Upper lobe of left lung (tissue), 6 donors: ENCODE results near the gene ARID3A. TPM values are rescaled to one million over a fixed set of nuclear protein-coding genes. Genes with fewer than 3 reads are reported as not detected.

Source experiments
- ATAC-seq, 2 donors: fragments of 200-7000 bp; cut with Tn5 transposase; one replicate each; pipeline ENCODE4 v1.9.1; 2022; ENCODE audit warnings: mild to moderate bottlenecking in 2 of 2, moderate library complexity in 2 of 2; ENCODE audit not compliant: low FRiP score in 2 of 2
- DNase-seq, 2 donors: peaks; one replicate each; pipeline ENCODE4 v3.0.0-alpha.2; 2019 to 2020
- H3K27ac ChIP-seq, 4 donors: fragments of 200-600 bp; sonication (generic); one replicate each; pipeline ENCODE4 v1.5.1; 2016 to 2019
- H3K27me3 ChIP-seq, 4 donors: fragments of 200-600 bp; sonication (generic); one replicate each; pipeline ENCODE4 v1.5.1; 2017 to 2019
- H3K36me3 ChIP-seq, 4 donors: fragments of 200-600 bp; sonication (generic); one replicate each; pipeline ENCODE4 v1.5.1; 2016 to 2019
- H3K4me1 ChIP-seq, 4 donors: fragments of 200-600 bp; sonication (generic); one replicate each; pipeline ENCODE4 v1.5.1; 2018 to 2019
- H3K4me3 ChIP-seq, 4 donors: fragments of 200-600 bp; sonication (generic); one replicate each; pipeline ENCODE4 v1.5.1; 2017 to 2019; ENCODE audit warnings: mild to moderate bottlenecking in 2 of 4, moderate library complexity in 1 of 4
- H3K9me3 ChIP-seq, 4 donors: fragments of 200-600 bp; sonication (generic); one replicate each; pipeline ENCODE4 v1.5.1; 2018 to 2019
- EP300 ChIP-seq, 4 donors: sonication (generic); formaldehyde crosslinking; IDR thresholded peaks; one replicate each; pipeline ENCODE4 v1.5.1; 2017; ENCODE audit warnings: antibody characterized with exemption in 4 of 4, control low read depth in 2 of 4
- POLR2A ChIP-seq, 4 donors: fragments of 450-650 bp; IDR thresholded peaks; one replicate each; pipeline ENCODE4 v1.5.1; 2016 to 2017; ENCODE audit warnings: antibody characterized with exemption in 4 of 4, mild to moderate bottlenecking in 2 of 4
- POLR2AphosphoS5 ChIP-seq, 2 donors: sonication (generic); formaldehyde crosslinking; IDR thresholded peaks; one replicate each; pipeline ENCODE4 v1.5.1; 2017; ENCODE audit warnings: antibody characterized with exemption in 2 of 2
- WGBS, 2 donors: methylation state at CpG; one replicate each; pipeline ENCODE4 v1.1.5; 2017 to 2018; 5-methylcytosine and 5-hydroxymethylcytosine counted together
- total RNA-seq, 6 donors: library from RNA; depleted of rRNA in 4 of 6; stranded (reverse); fragments of >200 nt in 4 of 6; gene quantifications; one replicate each; pipeline versions ENCODE4 v1.1.0 to v1.2.1, GENCODE V29; 2016 to 2021
- TF ChIP-seq, protein P1 (sequence below), 6 experiments: fragments of 450-650 bp in 4 of 6; fragments of 200-600 bp in 2 of 6; sonication (generic) in 2 of 6; IDR thresholded peaks; one replicate each; pipeline ENCODE4 v1.5.1; 2016 to 2019; ENCODE audit warnings: antibody characterized with exemption in 6 of 6
- donor health status: DM: no; HTN: no; CAD: no; lungs with moderate emphysema.
- donor health status: DM: no; HTN: yes; CAD: no; lungs with severe emphysema.

ARID3A gene
- total RNA-seq, 6 donors from 2014 or later, result 7.1 to 54.5 (median 19.2) TPM

DNA sequence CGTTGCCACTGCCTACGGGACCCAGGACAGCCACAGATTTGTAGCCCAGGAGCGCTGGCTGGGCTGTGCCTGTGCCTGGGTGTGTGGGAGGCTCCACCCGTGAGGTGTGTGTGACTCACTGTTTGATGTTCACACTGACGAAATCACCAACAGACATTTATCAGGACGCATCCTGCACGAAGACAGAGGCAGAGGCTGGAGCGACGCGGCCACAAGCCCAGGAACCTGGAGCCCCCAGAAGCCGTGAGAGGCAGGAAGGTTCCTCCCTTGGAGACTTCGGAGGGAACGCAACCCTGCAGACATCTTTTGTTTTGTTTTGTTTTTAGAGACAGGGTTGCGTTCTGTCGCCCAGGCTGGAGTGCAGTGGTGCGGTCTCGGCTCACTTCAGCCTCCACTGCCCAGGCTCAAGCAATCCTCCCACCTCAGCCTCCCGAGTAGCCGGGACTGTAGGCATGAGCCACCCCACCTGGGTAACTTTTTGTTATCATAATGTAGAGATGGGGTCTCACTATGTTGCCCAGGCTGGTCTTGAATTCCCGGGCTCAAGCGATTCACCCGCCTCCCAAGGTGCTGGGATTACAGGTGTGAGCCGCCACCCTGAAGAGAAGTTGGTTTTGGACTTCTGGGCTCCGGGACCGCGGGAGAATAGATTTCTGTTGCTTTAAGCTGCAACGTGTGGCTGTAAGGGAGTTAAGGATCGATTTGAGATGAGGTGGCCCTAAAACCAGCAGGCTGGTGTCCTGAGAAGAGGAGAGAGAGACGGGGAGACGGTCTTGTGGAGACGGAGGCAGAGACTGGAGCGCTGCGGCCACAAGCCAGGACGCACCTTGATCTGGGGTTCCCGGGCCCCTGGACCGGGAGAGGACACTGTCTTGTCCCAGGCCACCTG lies 33.4 kb downstream of the ARID3A start:
- no peaks in the 10 kb centered on the region for H3K9me3 ChIP-seq

DNA sequence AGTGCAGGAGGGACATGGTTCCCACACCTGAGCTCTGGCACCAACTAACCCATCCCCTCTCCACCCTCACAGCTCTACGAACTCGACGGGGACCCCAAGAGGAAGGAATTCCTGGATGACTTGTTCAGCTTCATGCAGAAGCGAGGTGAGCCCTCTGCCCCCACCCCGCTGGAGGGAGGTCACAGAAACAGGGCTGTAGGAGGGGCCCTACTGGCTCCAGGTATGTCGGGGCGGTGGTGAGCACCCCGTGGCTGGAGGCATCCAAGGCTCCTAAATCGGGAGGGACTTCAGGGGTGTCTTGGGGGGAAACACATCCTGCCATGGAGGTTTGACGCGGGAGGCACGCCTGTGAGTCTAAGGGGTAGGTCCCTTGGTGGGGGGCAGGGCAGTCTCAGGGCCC lies 34.2 kb downstream of the ARID3A start:
- no peak for DNase-seq
- Histone ChIP-seq H3K4me3 (no peak overlapping the region), H3K36me3 (peaks cover 3 to 23% (median 12%) of the 10 kb centered on the region in 4 donors), H3K9me3 (no peaks in the 10 kb centered on the region), H3K27me3 (no peaks in the 10 kb centered on the region), H3K27ac (no peak overlapping the region), H3K4me1 (peaks cover 4 to 25% (median 17%) of the 10 kb centered on the region in 4 donors)
- no peak for TF ChIP-seq EP300 (IDR thresholded peaks at IDR 0.05)
- TF ChIP-seq POLR2AphosphoS5 (IDR thresholded peaks at IDR 0.05), result no peak
- 70 to 82% methylated on average over 4 to 11 of the region's 12 CpGs for WGBS, 2 donors
- ATAC-seq, result no peak

More for the DNA sequence above, 33.4 kb downstream of the ARID3A start:
- DNase-seq (no peak), ATAC-seq (no peak)
- Histone ChIP-seq H3K27ac (no peak overlapping the region), H3K27me3 (no peaks in the 10 kb centered on the region), H3K36me3 (peaks cover 0 to 15% (median 6%) of the 10 kb centered on the region in 4 donors), H3K4me1 (peaks cover 4 to 28% (median 18%) of the 10 kb centered on the region in 4 donors), H3K4me3 (no peak overlapping the region)
- 89 to 90% methylated on average over 36 of the region's 36 CpGs for WGBS, 2 donors
- no peak for TF ChIP-seq POLR2AphosphoS5 (IDR thresholded peaks at IDR 0.05)

DNA sequence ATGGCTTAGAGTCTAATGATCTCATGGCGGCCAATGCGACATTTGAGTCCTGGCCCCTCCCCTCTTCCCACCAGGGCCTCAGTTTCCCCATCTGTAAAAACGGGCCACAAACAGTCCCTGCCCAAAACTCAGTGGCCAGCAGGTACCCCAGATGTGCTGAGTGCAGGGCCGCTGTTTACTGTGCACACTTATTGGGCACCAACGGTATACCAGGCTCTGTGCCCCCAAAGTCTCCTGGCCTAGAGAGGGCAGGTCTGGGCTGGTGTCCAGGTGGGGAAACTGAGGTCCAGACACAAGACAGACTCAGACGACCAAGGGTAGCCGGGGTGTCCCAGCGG lies 34.7 kb downstream of the ARID3A start:
- DNase-seq, result no peak
- WGBS, 2 donors, result 70% methylated on average over 8 of the region's 8 CpGs; no CpG with 5 or more reads in 1 of the 2 donors
- no peak for TF ChIP-seq POLR2AphosphoS5 (IDR thresholded peaks at IDR 0.05)

DNA sequence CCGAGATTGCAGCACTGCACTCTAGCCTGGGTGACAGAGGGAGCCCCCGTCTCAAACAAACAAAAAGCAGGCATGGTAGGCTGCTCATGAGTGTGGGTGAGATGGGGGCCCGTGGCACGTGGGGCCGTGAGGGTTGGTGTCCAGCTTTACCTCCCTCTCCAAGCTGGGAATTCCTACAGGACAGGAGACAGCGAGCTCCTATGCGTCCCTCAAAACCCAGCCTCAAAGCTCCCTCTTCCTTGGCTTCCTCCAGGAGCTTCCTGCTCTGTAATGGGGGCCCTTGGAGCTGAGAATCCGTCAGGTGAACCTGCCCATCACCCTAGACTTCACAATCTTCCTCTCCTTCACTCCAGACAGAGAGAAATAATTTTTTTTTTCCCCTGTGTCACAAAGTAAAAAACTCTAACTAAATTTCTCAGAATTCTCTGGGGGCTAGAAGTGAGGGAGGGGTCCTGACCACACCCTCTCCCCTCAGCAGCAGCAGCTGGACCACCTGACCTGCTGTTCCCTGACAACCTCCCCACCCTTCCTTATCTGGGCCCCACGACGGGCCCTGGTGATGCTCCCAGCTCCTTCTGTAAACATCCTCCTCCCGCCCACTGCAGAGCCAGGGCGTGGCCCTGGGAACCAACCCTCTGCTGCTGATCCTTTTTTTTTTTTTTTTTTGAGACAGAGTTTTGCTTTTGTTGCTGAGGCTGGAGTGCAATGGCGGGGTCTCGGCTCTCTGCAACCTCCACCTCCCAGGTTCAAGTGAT lies 36.2 kb downstream of the ARID3A start:
- WGBS, 2 donors, result 65 to 76% methylated on average over 14 of the region's 14 CpGs
- TF ChIP-seq, protein P1, sequence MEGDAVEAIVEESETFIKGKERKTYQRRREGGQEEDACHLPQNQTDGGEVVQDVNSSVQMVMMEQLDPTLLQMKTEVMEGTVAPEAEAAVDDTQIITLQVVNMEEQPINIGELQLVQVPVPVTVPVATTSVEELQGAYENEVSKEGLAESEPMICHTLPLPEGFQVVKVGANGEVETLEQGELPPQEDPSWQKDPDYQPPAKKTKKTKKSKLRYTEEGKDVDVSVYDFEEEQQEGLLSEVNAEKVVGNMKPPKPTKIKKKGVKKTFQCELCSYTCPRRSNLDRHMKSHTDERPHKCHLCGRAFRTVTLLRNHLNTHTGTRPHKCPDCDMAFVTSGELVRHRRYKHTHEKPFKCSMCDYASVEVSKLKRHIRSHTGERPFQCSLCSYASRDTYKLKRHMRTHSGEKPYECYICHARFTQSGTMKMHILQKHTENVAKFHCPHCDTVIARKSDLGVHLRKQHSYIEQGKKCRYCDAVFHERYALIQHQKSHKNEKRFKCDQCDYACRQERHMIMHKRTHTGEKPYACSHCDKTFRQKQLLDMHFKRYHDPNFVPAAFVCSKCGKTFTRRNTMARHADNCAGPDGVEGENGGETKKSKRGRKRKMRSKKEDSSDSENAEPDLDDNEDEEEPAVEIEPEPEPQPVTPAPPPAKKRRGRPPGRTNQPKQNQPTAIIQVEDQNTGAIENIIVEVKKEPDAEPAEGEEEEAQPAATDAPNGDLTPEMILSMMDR (IDR thresholded peaks at IDR 0.05), result no peak
- no peak for TF ChIP-seq POLR2A (IDR thresholded peaks at IDR 0.05)
- no peak for TF ChIP-seq POLR2AphosphoS5 (IDR thresholded peaks at IDR 0.05)
- no peak for TF ChIP-seq EP300 (IDR thresholded peaks at IDR 0.05)
- ATAC-seq (no peak), DNase-seq (no peak)
- no peaks in the 10 kb centered on the region for H3K9me3 ChIP-seq
- no peaks in the 10 kb centered on the region for H3K27me3 ChIP-seq
- H3K27ac ChIP-seq, result peak overlapping the region in 1 of 4 donors; percentile 25
- no peak overlapping the region for H3K4me3 ChIP-seq
- peaks cover 4 to 18% (median 11%) of the 10 kb centered on the region in 4 donors for H3K4me1 ChIP-seq
- peaks cover 6 to 41% (median 23%) of the 10 kb centered on the region in 4 donors for H3K36me3 ChIP-seq

More for the DNA sequence above, 34.7 kb downstream of the ARID3A start:
- Histone ChIP-seq H3K27ac (no peak overlapping the region), H3K36me3 (peaks cover 3 to 29% (median 15%) of the 10 kb centered on the region in 4 donors), H3K9me3 (no peaks in the 10 kb centered on the region), H3K4me3 (no peak overlapping the region), H3K27me3 (no peaks in the 10 kb centered on the region), H3K4me1 (peaks cover 4 to 25% (median 17%) of the 10 kb centered on the region in 4 donors)
- ATAC-seq, result no peak

DNA sequence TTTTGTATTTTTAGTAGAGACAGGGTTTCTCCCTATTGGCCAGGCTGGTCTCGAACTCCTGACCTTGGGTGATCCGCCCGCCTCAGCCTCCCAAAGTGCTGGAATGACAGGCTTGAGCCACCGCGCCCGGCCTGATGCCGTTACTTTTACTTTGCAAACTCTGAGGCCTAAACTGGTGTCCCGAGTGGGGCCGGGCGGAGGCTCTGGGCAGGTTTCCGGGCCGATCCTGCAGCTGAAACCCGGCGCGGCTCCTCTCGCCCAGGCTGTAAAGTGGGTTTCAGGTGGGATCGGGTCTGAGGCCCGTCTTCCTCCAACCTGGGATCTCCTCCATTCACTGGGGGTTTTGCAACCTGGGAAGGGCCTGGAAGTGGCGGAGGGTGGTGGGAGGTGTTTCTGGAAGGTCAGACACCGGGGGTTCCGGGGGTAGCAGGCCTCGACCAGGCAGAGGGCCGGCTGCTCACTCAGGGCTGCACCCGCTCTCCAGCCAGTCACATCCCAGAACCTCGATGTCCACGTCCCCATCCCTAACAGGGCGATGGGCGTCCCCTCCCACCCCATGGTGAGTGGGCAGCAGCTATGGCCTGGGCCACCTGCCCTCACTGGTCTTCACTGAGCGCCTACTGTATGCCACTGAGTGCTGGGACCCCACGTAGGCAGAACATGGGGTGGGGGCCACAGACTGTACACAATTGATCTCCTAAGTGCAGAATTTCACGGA lies 37.0 kb downstream of the ARID3A start:
- Histone ChIP-seq H3K9me3 (no peaks in the 10 kb centered on the region), H3K27me3 (no peaks in the 10 kb centered on the region), H3K4me3 (no peak overlapping the region), H3K27ac (peak overlapping the region in 1 of 4 donors; percentile 25), H3K4me1 (peaks cover 4 to 18% (median 11%) of the 10 kb centered on the region in 4 donors), H3K36me3 (peaks cover 6 to 46% (median 25%) of the 10 kb centered on the region in 4 donors)
- DNase-seq (no peak), ATAC-seq (no peak)
- TF ChIP-seq, protein P1 (IDR thresholded peaks at IDR 0.05), result no peak
- TF ChIP-seq POLR2A (IDR thresholded peaks at IDR 0.05) (no peak), EP300 (IDR thresholded peaks at IDR 0.05) (no peak), POLR2AphosphoS5 (IDR thresholded peaks at IDR 0.05) (no peak)
- 79 to 86% methylated on average over 10 to 28 of the region's 31 CpGs for WGBS, 2 donors
